HG03520 (cell line): ENCODE results near the gene HCN2.
A peak's percentile ranks its signal among the peaks of the same experiment; 100 is the strongest.

ENCODE experiments used
- ATAC-seq: cut with Tn5 transposase; IDR thresholded peaks from one replicate; pipeline ENCODE4 v1.9.1; 2021; ENCODE audit warnings: mild to moderate bottlenecking, moderate library complexity; ENCODE audit not compliant: unreplicated experiment

Gene HCN2

GRCh38 chr19:650121-650520 lies 60.4 kb downstream of the HCN2 start:
- no peak for ATAC-seq

- ATAC-seq, result no peak
These were observed 61.6 kb downstream of the HCN2 start for GRCh38 chr19:651114-651818.

- no peak for ATAC-seq
These were observed 62.3 kb downstream of the HCN2 start for GRCh38 chr19:651991-652390.

GRCh38 chr19:652467-653389 lies 63.0 kb downstream of the HCN2 start:
- ATAC-seq, result no peak

GRCh38 chr19:653425-653824 lies 63.7 kb downstream of the HCN2 start:
- no peak for ATAC-seq

- no peak for ATAC-seq
These were observed 66.0 kb downstream of the HCN2 start for GRCh38 chr19:655691-656090.

GRCh38 chr19:656751-657559 lies 67.3 kb downstream of the HCN2 start:
- ATAC-seq, result no peak

GRCh38 chr19:657611-658010 lies 67.9 kb downstream of the HCN2 start:
- no peak for ATAC-seq

- no peak for ATAC-seq
These were observed 68.6 kb downstream of the HCN2 start for GRCh38 chr19:658059-658839.

- no peak for ATAC-seq
These were observed 69.5 kb downstream of the HCN2 start for GRCh38 chr19:658916-659839.

GRCh38 chr19:660793-661426 lies 71.2 kb downstream of the HCN2 start:
- no peak for ATAC-seq

GRCh38 chr19:661427-662196 lies 71.9 kb downstream of the HCN2 start:
- no peak for ATAC-seq

- ATAC-seq, result no peak
These were observed 72.7 kb downstream of the HCN2 start for GRCh38 chr19:662207-662961.

- ATAC-seq, result peak; percentile 55
These were observed 73.4 kb downstream of the HCN2 start, which contains the start of gene RNF126 for GRCh38 chr19:662962-663681. TSS of gene RNF126 (minus strand) at chr19:663214. CDS start at chr19:663121, 93 bp downstream.

- no peak for ATAC-seq
These were observed 74.0 kb downstream of the HCN2 start for GRCh38 chr19:663682-664117.

- ATAC-seq, result no peak
These were observed 75.3 kb downstream of the HCN2 start for GRCh38 chr19:664913-665443.
